GF-D8 (cell line): ENCODE results near the gene MRPS17.

Source experiments
- DNase-seq: peaks from one replicate; lab custom pipeline; 2025; lab: John Stamatoyannopoulos, UW

MRPS17 gene

DNA sequence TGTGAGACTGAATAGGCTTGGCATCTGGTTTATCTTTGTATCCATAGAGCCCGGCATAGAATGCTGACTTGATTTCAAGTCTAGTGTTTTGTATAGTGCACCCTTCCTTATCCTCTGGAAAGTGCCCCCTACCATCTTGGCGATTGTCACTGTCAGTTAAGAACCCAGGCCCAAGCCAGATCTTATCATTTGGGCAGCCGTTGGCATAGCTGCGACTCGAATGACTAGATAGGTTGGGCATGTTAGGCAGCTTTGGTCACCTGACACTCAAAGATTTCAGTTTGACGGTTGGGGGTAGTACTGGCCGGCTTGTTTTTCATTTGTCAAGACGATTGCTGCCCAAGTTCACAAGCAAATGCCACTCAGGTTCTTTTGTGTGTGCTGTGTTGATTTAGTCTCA, 19.3 kb downstream of the MRPS17 start:
- DNase-seq, result no peak

DNA sequence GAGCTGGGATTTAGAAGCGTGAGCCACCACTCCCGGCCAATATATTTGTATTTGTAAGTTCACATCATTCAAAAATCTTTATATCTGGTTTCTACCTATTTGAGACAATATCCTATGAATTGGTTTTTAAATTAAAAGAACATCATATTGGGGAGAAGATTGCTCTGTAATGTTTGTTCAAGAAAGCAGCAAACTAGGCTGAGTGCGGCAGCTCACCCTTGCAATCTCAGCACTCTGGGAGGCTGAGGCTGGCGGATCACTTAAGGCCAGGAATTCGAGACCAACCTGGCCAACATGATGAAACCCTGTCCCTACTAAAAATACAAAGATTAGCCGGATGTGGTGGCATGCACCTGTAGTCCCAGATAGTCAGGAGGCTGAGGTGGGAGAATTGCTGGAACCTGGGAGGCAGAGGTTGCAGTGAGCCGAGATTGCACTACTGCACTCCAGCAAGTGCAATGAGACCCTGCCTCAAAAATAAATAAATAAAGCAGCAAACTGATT, 22.1 kb downstream of the MRPS17 start:
- DNase-seq, result no peak

DNA sequence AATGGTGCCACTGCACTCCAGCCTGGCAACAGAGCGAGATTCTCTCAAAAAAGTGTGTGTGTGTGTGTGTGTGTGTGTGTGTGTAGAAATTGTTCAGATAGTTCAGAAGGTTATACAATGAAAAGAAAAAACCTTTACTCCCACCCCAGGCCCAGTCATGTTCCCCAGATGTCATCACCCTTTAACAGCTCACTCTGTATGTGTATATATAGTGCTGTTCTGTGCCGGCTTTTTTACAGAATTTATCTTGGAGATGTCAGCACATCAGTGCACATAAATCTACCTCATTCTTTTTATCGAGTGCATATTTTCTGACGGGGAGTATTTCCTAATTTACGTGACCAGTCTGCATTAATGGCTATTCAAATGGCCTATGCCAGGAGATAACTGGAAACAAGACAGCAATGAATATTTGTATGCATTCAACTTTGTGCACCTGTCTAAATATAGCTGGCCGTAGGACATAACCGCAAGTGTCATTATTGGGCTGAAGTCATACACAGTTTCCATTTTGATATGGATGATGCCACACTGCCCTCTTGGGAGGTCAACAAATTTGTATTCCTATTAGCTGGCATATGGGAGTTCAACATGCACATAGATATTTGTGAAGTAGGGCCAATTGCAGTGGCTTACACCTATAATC, 24.4 kb downstream of the MRPS17 start:
- no peak for DNase-seq

DNA sequence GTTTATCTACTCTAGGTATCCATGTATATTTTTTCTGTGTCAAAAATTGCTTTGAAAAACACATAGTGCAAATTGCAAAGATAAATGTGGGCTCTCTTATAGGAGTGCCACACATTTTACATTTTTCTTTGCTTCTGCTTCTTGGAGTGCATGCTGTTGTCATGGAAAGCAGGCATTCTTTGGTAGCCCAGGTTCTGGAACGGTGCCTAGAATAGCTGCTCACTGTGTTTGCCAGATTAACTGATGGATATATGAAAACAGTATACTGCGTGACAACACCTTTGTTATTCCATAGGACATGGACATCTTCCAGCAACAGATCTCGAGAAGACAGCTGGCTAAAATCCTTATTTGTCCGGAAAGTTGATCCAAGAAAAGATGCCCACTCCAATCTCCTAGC, 26.2 kb downstream of the MRPS17 start:
- no peak for DNase-seq

DNA sequence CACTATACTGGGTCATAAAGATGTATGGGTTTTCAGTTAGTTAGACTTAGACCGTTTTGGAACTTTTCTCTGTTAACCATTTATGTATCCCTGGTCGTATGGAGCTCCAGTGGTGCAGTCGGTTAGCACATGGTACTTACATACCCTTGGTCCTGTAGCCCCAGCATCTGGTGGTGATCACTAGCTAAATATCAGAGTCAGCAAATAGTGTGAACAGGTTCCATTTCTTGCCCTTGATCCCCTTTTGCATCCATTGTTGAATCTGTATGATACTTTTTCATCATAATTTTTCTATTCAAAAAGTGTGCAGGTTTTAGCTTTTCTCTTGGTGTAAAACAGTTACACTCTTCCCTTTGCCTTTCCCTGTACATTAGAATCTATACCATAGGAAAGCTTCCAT, 28.6 kb downstream of the MRPS17 start:
- DNase-seq, result no peak

DNA sequence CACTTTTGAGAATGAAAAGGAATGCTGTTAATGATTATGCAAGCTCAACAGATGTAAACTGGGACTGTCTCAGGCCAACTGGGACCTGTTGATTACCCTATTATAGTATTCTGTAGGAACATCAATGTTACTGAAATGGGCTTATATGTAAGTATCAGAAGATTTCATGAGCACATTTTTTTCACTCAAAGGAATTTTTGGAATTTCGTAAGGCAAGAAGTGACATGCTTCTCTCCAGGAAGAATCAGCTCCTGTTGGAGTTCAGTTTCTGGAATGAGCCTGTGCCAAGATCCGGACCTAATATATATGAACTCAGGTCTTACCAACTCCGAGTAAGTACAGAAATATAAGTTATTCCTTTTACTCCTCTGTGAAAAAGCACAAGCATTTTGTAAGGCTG, 31.9 kb downstream of the MRPS17 start:
- DNase-seq, result no peak

DNA sequence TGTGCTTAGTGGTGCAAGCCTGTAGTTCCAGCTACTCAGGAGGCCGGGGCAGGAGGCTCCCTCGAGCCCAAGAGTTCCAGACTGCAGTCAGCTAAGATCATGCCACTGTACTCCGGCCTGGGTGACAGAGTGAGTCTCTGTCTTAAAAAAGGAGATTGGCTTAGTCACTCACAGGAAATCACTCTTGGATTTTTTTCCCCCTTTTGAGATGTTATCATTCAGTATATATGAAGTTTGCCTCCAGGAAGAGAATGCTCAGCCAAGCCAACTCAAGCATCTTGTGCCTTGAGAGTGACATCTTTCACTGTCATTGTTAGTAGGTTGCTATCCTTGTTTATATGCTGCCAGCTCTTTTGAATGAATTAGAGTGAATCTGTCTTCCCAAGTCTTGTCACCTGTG, 40.7 kb downstream of the MRPS17 start:
- no peak for DNase-seq

DNA sequence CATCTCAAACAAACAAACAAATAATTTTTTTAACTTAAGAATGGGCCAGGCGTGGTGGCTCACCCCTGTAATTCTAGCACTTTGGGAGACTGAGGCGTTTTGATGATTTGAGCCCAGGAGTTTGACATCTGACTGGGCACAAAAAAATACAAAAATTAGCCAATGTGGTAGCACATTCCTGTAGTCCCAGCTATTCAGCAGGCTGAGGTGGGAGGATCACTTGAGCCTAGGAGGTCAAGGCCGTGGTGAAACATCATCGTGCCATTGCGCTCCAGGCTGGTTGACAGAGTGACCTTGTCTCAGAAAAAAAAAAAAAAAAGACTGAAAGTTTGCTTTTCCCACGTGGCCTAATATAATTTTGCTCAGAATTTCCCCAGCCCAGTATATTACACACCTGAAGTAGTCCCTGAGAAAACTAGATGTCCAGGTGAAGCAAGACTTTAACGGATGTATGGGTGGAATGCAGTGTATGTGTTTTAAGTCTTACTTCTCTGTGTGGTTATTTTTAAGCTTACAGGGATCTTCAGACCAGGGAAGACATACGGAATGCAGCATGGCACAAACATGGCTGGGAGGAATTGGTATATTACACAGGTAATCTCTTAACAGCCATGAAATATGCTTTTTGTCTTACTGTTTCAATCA, 45.3 kb downstream of the MRPS17 start:
- no peak for DNase-seq

DNA sequence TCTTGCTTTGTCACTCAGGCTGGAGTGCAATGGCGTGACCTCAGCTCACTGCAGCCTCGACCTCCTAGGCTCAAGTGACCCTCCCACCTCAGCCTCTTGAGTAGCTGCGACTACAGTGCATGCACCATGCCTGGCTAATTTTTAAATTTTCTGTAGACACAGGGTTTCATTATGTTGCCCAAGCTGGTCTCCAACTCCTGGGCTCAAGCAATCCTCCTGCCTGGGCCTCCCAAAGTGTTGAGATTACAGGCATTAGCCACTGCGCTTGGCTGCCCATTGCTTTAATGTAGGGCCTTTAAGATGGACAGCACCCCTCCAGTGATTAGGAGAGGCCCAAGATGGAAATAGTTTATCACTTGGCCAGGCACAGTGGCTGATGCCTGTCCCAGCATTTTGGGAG, 52.1 kb downstream of the MRPS17 start:
- no peak for DNase-seq
